Esophagus mucosa (tissue), 1 donor: ENCODE data around the gene OS9. TPM values are rescaled to one million over a fixed set of nuclear protein-coding genes. Genes with fewer than 3 reads are reported as not detected.

Experiments used
- ATAC-seq: fragments of 200-7000 bp; cut with Tn5 transposase; one replicate; pipeline ENCODE4 v1.9.1; 2020
- total RNA-seq: library from RNA; stranded (reverse); gene quantifications from one replicate; pipeline ENCODE4 v1.2.4, GENCODE V29; 2023
- donor health status: DM: yes; HTN: yes; CAD: no.

Gene OS9
- total RNA-seq, 1 donor from 2014 or later: 156 TPM

DNA sequence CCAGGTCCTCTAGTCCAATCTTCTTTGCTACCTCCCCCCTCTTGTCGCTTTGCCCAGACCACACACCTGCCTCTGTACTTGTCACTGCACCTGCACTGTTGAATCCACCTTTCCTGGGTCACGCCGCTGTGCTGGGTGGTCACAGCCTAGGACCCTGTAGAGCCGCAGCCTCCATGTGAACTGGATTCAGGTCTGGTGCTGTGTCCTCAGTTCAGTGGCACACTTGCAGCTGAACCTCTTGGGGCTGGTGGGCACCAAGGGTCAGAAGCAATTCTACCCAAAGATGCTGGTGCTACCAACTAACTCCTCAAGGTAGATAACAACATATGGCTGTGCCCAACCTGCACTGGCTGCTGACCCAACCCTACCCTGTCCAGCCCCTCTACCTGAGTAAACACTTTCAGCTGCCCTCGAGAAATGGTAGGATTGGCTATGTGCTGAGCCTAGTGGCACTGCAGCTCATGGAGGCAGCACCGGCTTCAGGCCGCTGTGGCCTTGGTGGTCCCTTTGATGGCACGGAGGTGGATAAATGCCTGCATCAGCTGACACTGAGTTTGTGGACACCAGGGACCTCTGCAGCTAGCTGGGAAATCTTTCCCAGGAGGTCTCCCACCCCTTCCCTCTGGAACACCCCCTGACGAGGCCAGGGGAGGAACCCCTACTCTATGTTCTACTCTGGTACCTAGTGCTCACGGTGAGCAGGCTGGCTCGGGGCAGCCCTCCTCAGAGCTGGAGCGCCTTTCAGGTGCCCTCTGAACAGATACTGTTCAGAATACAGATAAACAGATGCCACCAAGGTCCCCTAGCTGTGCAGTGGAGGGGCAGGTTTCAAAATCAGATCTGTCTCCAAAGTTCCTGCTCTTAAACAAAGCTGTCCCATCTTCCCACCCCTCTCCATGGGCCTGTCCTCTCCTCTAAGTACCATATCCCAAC, 30.3 kb downstream of the OS9 start:
- ATAC-seq: no peak

DNA sequence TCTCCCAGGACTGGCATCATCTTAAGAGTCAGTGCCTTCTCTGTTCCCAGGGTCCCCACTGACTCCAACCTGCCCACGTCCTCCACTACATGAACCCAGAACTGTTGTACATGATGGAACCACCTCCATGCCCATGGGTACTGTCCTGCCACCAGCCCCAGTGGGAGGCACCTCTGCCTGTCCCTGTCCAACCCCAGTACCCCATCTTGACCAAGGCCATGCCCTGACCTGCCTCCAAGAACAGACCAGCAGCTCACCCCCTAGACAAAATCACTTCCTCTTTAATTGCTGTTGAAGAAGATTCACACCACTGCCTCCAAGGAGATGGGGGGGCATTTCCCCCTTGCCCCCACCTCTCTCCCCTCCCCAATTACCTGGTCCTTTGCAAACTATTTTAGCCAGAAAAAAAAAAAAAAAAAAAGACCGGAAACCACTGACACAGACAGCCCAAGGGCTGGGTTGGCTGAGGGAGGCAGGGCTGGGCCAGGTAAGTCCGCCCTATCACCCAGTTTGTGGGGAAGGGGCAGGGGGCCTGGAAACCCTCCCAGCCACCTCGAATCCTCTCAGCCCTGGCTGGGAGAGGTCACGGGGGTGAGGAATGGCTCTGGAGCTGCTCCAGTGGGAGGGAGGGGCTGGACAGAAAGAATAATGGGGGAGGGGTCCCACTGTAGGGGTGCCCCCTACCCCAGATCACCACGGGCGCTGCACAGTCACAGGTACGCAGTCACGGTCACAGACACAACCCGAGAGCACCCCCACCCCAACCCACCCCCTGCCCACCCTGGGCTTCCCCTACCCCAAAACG, 31.2 kb downstream of the OS9 start:
- no peak for ATAC-seq

- ATAC-seq: no peak
Measured at GRCh38 chr12:57725851-57726150, 31.9 kb downstream of the OS9 start.

- peak; percentile 86 for ATAC-seq
Measured at GRCh38 chr12:57726151-57726883, 32.4 kb downstream of the OS9 start.

- peak; percentile 27 for ATAC-seq
Measured at GRCh38 chr12:57726884-57727757, 33.2 kb downstream of the OS9 start.

- ATAC-seq: no peak
Measured at GRCh38 chr12:57727758-57728395, 33.9 kb downstream of the OS9 start.

DNA sequence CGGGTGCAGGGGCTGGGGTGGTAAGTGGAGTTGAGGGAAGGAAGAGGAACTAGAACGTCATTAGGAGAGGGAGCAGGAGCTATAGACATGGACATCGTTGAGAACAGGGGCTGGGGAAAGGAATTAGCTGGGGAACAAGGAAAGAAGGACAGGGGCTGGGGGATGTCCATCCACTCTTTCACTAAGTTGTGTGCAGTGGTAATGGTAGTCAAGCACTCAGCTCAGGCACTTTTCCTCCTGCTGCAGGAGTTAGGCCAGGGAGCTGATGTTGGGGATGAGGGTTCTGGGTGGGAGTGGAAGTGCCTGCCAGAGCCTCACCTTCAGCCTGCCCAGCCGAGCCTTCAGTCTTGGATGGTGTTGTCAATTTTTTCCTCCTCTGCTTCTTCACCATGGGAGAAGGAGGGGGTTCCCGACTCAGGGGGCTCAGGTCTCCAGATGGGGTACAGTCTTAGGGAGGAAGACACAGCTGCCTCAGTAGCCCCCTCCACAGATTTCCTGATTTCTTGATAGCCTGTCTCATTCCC, 35.5 kb downstream of the OS9 start:
- no peak for ATAC-seq

DNA sequence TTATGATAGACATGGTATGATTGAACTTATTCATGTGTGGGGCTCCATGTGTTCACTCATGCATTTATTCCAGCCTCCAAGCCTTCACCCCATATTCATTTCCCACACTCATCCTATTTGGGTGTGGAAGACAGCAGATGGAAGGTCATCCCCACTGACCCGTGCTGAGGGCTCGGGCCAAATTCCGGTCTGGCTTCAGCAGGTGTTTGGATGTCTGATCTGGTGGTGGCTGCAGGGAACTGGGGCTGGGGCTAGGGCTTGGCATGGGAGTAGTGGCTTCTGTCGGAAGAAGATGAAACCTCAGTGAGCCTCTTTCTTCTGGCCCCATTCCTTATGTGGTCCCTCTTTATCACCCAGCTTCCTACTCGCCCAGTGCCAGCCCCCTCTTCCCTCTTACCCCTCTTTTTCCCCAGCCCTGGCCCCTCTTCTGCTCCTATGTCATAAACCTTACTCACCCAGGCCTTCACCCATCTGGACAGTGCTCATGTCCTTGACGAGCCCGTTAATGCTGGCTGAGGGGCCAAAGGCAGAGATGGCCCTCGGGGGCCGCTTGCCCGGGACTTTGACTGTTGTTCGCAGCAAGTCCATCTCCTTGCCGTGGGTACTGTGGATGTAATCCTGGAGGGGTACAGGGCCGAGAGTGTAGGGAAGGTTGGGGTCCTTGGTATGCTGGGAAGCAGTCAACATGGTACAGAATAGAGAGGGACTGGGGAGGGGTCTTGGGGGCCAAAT, 36.6 kb downstream of the OS9 start:
- no peak for ATAC-seq

GRCh38 chr12:57731411-57732080, 37.6 kb downstream of the OS9 start:
- no peak for ATAC-seq

GRCh38 chr12:57732270-57732669, 38.3 kb downstream of the OS9 start:
- no peak for ATAC-seq

DNA sequence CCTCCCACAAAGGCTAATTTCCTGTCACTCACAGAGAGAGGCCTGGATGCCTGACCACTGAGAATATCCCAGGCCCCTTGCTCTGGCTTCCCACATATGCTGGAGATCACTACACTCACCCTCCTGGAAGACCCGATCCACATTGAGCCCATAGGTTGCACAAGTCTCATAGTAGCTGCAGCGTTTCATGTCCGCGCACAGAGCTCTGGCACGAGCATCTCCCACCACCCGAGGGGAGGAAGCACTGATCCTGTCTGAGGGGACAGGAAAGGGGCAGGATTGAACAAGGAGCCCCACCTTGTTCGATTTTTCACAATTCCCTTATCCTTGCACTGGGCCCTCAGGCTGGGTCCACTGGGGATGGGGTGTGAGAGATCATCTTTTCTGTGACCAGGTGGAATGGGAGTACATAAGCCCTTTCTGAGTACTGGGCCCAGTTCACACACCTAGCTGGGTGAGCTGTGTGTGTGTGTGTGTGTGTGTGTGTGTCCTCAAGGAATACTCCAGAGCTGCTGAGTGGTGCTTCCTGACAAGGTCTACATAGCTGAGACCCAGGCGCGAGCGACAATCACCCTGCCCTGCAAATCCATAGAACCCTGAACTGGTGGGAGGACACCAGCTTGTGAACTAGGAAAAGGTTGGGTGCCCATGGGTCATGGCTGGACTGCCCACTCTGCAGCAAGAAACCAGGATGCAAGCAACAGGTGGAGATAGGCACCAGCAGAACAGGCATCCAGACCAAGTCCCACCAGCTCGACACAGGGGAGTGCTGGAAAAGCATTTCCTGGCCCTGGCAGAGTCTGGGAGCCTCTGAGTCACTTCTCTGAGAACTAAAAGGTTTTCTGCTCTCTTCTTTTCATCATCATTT, 39.0 kb downstream of the OS9 start:
- no peak for ATAC-seq

- ATAC-seq: no peak
Measured at GRCh38 chr12:57733928-57734327, 40.0 kb downstream of the OS9 start.

DNA sequence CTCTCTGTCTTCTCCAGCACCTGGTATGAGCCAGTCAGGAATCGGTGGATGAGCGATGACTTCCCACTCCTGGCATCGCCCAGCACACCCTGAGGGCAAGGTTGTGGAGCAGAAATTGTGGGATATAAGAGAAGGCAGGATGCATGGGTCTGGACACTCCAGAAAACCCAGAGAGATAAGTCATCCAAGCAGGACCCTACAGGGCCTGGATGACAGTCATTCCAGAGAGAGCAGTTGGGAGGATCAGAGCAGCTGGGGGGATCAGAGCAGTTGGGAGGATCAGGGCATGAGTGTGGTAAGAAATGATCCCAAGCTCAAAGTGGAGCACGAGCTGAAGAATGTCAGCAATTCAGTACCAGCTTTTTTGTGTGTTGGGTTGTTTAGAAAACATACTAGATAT, 40.7 kb downstream of the OS9 start:
- no peak for ATAC-seq

GRCh38 chr12:57735198-57735855, 41.4 kb downstream of the OS9 start:
- no peak for ATAC-seq

- ATAC-seq: no peak
Measured at GRCh38 chr12:57735952-57736740, 42.2 kb downstream of the OS9 start.

DNA sequence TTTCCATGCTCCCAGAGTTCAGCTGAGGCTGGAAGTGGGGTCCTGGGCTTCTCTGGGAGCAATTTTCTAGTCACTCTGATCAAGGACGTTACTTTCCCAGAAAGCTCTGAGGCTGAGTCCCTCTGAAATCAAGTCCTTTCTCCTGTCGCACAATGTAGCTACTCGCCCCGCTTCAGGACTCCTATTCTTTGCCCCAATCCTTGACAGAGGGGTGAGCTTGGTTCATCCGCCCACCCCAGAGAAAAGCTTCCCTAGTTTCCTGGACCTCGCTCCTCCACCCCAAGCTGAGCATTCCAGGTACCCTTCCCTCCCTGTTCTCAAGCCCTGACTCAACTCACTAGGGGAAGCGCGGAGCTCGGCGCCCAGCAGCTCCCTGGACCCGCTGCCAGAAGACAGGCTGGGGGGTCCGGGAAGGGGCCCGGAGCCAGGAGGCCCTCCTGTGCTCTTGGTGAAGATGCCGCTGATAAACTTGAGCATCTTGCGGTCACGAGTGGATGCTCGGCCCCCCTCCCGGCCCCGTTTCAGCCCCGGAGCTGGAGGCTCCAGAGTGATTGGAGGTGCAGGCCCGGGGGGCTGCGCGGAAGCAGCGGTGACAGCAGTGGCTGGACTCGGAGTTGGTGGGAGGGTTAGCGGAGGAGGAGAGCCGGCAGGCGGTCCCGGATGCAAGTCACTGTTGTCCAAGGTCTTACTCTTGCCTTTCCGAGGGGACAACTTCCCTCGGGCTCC, 43.0 kb downstream of the OS9 start:
- ATAC-seq: no peak
